HCT116 (cell line): ENCODE results near the gene SCCPDH.
A peak's percentile ranks its signal among the peaks of the same experiment; 100 is the strongest.

ENCODE experiments used
- CEBPB ChIP-seq: IDR thresholded peaks from 2 replicates; pipeline ENCODE4 v1.6.1; 2012; ENCODE audit warnings: low read depth
- EZH2 ChIP-seq: fragments of 200-600 bp; sonication (generic); IDR thresholded peaks from 2 replicates; pipeline ENCODE4 v1.6.1; 2017; ENCODE audit warnings: antibody characterized with exemption, mixed run types
- POLR2AphosphoS5 ChIP-seq: IDR thresholded peaks from 2 replicates; pipeline ENCODE4 v1.6.1; 2011; ENCODE audit warnings: mild to moderate bottlenecking, low read depth, low read length, moderate library complexity
- RAD21 ChIP-seq: IDR thresholded peaks from 2 replicates; pipeline ENCODE4 v1.6.1; 2012; ENCODE audit warnings: low read depth, mild to moderate bottlenecking
- REST ChIP-seq: IDR thresholded peaks from 2 replicates; pipeline ENCODE4 v1.6.1; 2012; ENCODE audit warnings: low read depth
- YY1 ChIP-seq: IDR thresholded peaks from 2 replicates; pipeline ENCODE4 v1.6.1; 2011; ENCODE audit warnings: low read length, low read depth, moderate library complexity, mild to moderate bottlenecking; ENCODE audit not compliant: insufficient replicate concordance; ENCODE audit errors: extremely low read depth
- TF ChIP-seq, protein P1 (sequence below), 3 experiments: fragments of 200-600 bp in 1 of 3; sonication (generic) in 1 of 3; IDR thresholded peaks in 2 of 3; conservative IDR thresholded peaks in 1 of 3; 2 replicates each; pipeline ENCODE4 v1.5.1; 2012 to 2017; ENCODE audit warnings: low read depth in 2 of 3, low read length in 2 of 3, antibody characterized with exemption in 1 of 3, borderline replicate concordance in 1 of 3, control low read depth in 1 of 3, mild to moderate bottlenecking in 1 of 3, mixed read lengths in 1 of 3, mixed run types in 1 of 3, moderate library complexity in 1 of 3; ENCODE audit not compliant: insufficient read depth in 1 of 3

DNA sequence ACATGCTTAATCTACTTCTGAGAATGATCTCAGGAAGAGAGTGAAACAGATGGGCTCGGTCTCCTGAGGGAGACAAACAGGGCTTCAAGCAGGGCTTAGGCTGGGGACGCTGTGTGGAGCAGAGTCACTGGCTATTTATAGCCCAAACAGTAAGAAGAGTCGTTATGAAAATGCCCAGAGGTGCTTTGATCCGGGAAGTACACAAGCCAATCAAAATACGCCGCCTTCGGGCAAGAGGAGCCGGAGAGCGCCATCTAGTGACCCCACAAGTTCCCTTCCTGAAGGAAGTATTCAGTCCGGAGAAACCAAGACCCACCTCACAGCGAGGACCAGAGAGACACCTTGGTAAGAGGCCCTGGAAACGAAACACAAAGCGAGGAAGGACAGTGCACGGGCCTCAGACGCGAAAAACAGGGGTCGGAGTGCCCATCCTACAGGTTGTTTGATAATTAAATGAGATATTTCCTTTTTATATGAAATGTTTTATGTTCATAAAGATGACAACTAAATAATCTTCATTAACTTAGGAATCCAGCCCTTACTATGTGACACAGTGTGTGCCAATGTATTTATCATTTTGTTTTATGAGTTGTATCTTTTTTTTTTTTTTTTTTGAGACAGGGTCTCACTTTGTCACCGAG is 25.0 kb upstream of the SCCPDH start:
- TF ChIP-seq, protein P1, sequence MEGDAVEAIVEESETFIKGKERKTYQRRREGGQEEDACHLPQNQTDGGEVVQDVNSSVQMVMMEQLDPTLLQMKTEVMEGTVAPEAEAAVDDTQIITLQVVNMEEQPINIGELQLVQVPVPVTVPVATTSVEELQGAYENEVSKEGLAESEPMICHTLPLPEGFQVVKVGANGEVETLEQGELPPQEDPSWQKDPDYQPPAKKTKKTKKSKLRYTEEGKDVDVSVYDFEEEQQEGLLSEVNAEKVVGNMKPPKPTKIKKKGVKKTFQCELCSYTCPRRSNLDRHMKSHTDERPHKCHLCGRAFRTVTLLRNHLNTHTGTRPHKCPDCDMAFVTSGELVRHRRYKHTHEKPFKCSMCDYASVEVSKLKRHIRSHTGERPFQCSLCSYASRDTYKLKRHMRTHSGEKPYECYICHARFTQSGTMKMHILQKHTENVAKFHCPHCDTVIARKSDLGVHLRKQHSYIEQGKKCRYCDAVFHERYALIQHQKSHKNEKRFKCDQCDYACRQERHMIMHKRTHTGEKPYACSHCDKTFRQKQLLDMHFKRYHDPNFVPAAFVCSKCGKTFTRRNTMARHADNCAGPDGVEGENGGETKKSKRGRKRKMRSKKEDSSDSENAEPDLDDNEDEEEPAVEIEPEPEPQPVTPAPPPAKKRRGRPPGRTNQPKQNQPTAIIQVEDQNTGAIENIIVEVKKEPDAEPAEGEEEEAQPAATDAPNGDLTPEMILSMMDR (IDR thresholded peaks at IDR 0.05 in 2 of 3, conservative IDR thresholded peaks at IDR 0.05 in 1 of 3; ENCODE audit: borderline replicate concordance in 1 of 3, insufficient read depth in 1 of 3, low read depth in 2 of 3, low read length in 2 of 3), result peak; percentile 79 to 89 (median 84)
- TF ChIP-seq POLR2AphosphoS5 (peak; percentile 31; the same call in 1 of the 2 replicates), RAD21 (peak; percentile 85), CEBPB (no peak), YY1 (peak; percentile 7), REST (no peak), EZH2 (no peak)
